Liver (tissue), 3 donors: ENCODE data around the gene ALDH2.

Experiments used
- GABPA ChIP-seq, 2 donors: IDR thresholded peaks in 1 of 2; conservative IDR thresholded peaks in 1 of 2; 2 replicates each; pipeline ENCODE4 v1.6.1; 2016; ENCODE audit warnings: antibody characterized with exemption in 2 of 2, mild to moderate bottlenecking in 1 of 2, moderate library complexity in 1 of 2
- REST ChIP-seq: IDR thresholded peaks from 2 replicates; pipeline ENCODE4 v1.6.1; 2016; ENCODE audit warnings: antibody characterized with exemption, mild to moderate bottlenecking
- TAF1 ChIP-seq: conservative IDR thresholded peaks from 2 replicates; pipeline ENCODE4 v1.6.1; 2016; ENCODE audit warnings: antibody characterized with exemption, mild to moderate bottlenecking
- YY1 ChIP-seq: IDR thresholded peaks from 2 replicates; pipeline ENCODE4 v1.6.1; 2016; ENCODE audit warnings: antibody characterized with exemption, mild to moderate bottlenecking
- TF ChIP-seq, protein P1 (sequence below): fragments of 150-350 bp; IDR thresholded peaks from 2 replicates; pipeline ENCODE4 v1.5.1; 2017; ENCODE audit warnings: improper control_type of control experiment, low read depth, low read length; ENCODE audit not compliant: missing input control
- donor health status: healthy.
- donor health status: healthy.

DNA sequence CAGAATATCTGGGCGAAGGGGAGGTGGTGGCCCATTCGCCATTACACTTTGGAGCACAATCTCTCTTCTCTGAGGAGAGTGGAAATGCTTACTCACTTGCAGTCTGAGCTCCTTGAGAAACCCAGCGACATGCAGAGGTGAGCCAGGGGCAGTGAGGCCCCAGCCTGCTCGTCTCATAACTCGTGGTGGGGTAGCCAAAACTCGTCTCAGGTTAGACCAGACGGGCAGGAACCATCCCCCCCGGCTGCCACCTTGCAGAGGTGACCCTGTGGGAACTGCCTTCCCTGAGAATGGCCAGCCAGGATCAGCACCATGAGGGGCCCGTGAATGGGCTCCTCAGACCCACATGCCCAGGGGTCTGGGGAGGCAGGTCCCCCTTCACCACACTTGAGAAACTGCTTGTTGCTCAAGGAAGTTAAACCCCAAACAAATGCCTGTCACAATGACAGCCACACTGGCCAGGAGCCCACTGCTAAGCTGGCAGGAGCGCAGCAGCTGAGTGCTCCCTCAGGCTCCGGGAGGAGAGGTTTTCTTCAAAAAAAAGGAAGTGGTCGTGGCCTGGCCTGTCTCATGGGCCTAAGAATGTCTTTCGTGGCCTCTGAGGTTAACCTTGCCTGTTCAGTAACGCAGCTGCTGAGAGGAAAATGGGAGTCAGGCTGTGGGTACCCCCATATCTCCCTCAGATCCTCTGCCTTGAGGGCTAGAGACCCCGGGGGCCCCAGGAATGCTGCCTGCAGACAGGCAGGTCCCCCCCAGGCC lies 9.2 kb upstream of the ALDH2 start:
- TF ChIP-seq, protein P1, sequence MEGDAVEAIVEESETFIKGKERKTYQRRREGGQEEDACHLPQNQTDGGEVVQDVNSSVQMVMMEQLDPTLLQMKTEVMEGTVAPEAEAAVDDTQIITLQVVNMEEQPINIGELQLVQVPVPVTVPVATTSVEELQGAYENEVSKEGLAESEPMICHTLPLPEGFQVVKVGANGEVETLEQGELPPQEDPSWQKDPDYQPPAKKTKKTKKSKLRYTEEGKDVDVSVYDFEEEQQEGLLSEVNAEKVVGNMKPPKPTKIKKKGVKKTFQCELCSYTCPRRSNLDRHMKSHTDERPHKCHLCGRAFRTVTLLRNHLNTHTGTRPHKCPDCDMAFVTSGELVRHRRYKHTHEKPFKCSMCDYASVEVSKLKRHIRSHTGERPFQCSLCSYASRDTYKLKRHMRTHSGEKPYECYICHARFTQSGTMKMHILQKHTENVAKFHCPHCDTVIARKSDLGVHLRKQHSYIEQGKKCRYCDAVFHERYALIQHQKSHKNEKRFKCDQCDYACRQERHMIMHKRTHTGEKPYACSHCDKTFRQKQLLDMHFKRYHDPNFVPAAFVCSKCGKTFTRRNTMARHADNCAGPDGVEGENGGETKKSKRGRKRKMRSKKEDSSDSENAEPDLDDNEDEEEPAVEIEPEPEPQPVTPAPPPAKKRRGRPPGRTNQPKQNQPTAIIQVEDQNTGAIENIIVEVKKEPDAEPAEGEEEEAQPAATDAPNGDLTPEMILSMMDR, result no peak
- TF ChIP-seq YY1 (no peak), REST (no peak), GABPA (IDR thresholded peaks at IDR 0.05 in 1 of 2, conservative IDR thresholded peaks at IDR 0.05 in 1 of 2) (no peak), TAF1 (no peak)
